HG02981 (cell line): ENCODE data around the gene ZNHIT2.
A peak's percentile ranks its signal among the peaks of the same experiment; 100 is the strongest.

Experiments used
- ATAC-seq: cut with Tn5 transposase; IDR thresholded peaks from one replicate; pipeline ENCODE4 v1.9.1; 2021; ENCODE audit warnings: mild to moderate bottlenecking, moderate library complexity; ENCODE audit not compliant: unreplicated experiment

The ZNHIT2 gene

GRCh38 chr11:65134952-65135632 lies 17.6 kb upstream of the ZNHIT2 start:
- peak; percentile 63 for ATAC-seq

GRCh38 chr11:65134240-65134951 lies 16.9 kb upstream of the ZNHIT2 start, which contains the start of gene SYVN1:
Gene SYVN1 (minus strand): TSS chr11:65134519. CDS start chr11:65133601, 918 bp downstream.
- ATAC-seq = peak; percentile 54

GRCh38 chr11:65133724-65134123 lies 16.2 kb upstream of the ZNHIT2 start:
- no peak for ATAC-seq

- ATAC-seq = no peak
These were observed 15.6 kb upstream of the ZNHIT2 start for GRCh38 chr11:65132988-65133700.

GRCh38 chr11:65132238-65132987 lies 14.9 kb upstream of the ZNHIT2 start:
- ATAC-seq = no peak

GRCh38 chr11:65131895-65132237 lies 14.4 kb upstream of the ZNHIT2 start:
- ATAC-seq = no peak

- no peak for ATAC-seq
These were observed 13.9 kb upstream of the ZNHIT2 start for GRCh38 chr11:65131417-65131776.

- ATAC-seq = no peak
These were observed 13.3 kb upstream of the ZNHIT2 start for GRCh38 chr11:65130631-65131416.

- ATAC-seq = no peak
These were observed 12.3 kb upstream of the ZNHIT2 start for GRCh38 chr11:65129649-65130441.

- no peak for ATAC-seq
These were observed 11.0 kb upstream of the ZNHIT2 start for GRCh38 chr11:65128182-65129145.

GRCh38 chr11:65127473-65128181 lies 10.1 kb upstream of the ZNHIT2 start:
- ATAC-seq = no peak

- no peak for ATAC-seq
These were observed 9.2 kb upstream of the ZNHIT2 start for GRCh38 chr11:65126624-65127274.

- no peak for ATAC-seq
These were observed 7.9 kb upstream of the ZNHIT2 start for GRCh38 chr11:65125197-65126056.

GRCh38 chr11:65124480-65125196 lies 7.1 kb upstream of the ZNHIT2 start:
- no peak for ATAC-seq

- peak; percentile 59 for ATAC-seq
These were observed 4.6 kb upstream of the ZNHIT2 start, which contains the start of the genes FAU and MRPL49 for GRCh38 chr11:65121865-65122696. Gene FAU (minus strand): TSS chr11:65122134. CDS start chr11:65121813, 321 bp downstream. Gene MRPL49 (plus strand): TSS chr11:65122321. CDS start chr11:65122347, 26 bp downstream.
